ENCODE results near the gene ZNF283. TPM values are rescaled to one million over a fixed set of nuclear protein-coding genes. Genes with fewer than 3 reads are reported as not detected.

ZNF283 gene
- polyA plus RNA-seq, 3 donors, result 0.80 to 2.5 (median 2.0) TPM

DNA sequence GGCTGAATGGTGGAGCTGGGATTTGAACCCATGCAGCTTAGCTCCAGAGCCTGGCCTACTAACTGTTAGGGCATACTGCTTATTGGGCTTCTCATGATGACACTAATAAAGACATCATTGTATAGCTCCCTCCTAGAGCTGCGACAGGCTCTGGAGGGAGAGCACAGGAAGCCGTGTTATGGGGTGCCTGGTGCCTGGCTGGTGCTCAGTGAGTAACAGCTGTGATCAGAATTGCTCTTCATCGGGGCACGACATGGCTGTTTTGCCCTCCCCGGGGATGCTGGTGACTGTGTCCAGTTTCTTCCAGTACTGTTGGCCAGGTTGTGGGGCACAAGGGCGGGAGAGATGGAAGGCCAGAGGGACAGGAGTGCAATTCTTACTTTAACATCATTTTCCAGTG is 30.0 kb upstream of the ZNF283 start:
- no peak overlapping the region for H2AFZ ChIP-seq (ENCODE audit: insufficient read depth, low read depth, low read length, poor library complexity, severe bottlenecking)
- peaks cover 11% of the 10 kb centered on the region in 2 donors for H3K4me1 ChIP-seq (ENCODE audit: control insufficient read depth in 1 of 2, insufficient read depth in 2 of 2, low read length in 2 of 2)
- H4K20me1 ChIP-seq (ENCODE audit: insufficient read depth, low read length), result no peaks in the 10 kb centered on the region
- Mint-ChIP-seq H3K4me1 (peaks cover 16% of the 10 kb centered on the region), H3K27ac (peak overlapping the region in 1 of 7 donors; percentile 60), H3K27me3 (ENCODE audit: low read depth in 3 of 3) (peaks cover 7 to 55% (median 30%) of the 10 kb centered on the region in 3 donors), H3K36me3 (peaks cover 3% of the 10 kb centered on the region in 2 donors), H3K9me3 (peaks cover 0 to 10% (median 2%) of the 10 kb centered on the region in 7 donors), H3K4me3 (peak overlapping the region in 1 of 2 donors; percentile 12)
- intact Hi-C loops (cut with micrococcal nuclease), result no loop called here
- 69% methylated on average over 6 of the region's 6 CpGs for WGBS (ENCODE audit: insufficient coverage)
- H3K79me2 ChIP-seq (ENCODE audit: insufficient read depth, low read length), result no peaks in the 10 kb centered on the region
- TF ChIP-seq, protein P1, sequence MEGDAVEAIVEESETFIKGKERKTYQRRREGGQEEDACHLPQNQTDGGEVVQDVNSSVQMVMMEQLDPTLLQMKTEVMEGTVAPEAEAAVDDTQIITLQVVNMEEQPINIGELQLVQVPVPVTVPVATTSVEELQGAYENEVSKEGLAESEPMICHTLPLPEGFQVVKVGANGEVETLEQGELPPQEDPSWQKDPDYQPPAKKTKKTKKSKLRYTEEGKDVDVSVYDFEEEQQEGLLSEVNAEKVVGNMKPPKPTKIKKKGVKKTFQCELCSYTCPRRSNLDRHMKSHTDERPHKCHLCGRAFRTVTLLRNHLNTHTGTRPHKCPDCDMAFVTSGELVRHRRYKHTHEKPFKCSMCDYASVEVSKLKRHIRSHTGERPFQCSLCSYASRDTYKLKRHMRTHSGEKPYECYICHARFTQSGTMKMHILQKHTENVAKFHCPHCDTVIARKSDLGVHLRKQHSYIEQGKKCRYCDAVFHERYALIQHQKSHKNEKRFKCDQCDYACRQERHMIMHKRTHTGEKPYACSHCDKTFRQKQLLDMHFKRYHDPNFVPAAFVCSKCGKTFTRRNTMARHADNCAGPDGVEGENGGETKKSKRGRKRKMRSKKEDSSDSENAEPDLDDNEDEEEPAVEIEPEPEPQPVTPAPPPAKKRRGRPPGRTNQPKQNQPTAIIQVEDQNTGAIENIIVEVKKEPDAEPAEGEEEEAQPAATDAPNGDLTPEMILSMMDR (IDR thresholded peaks at IDR 0.05), result no peak
- no peaks in the 10 kb centered on the region for H3K36me3 ChIP-seq (replicated peaks in 1 of 2; ENCODE audit: control insufficient read depth in 1 of 2, insufficient read depth in 2 of 2, low read length in 2 of 2)
- H3K27me3 ChIP-seq (ENCODE audit: control insufficient read depth in 2 of 2, insufficient read depth in 2 of 2, low read length in 2 of 2), result peaks cover 0 to 15% of the 10 kb centered on the region in 2 donors
- H3K9ac ChIP-seq (ENCODE audit: insufficient read depth, low read length, poor library complexity, severe bottlenecking), result no peak overlapping the region
- no peak overlapping the region for H3K27ac ChIP-seq (ENCODE audit: low read depth in 1 of 2, low read length in 2 of 2)
- H3K4me2 ChIP-seq (replicated peaks; ENCODE audit: extremely low read depth, low read length, poor library complexity, severe bottlenecking), result no peak overlapping the region
- no peak for DNase-seq
- no peak overlapping the region for H3K4me3 ChIP-seq (replicated peaks in 1 of 3; ENCODE audit: low read depth in 2 of 3, low read length in 3 of 3)
- H3K9me3 ChIP-seq (replicated peaks in 1 of 2; ENCODE audit: control insufficient read depth in 1 of 2, insufficient read depth in 1 of 2, low read length in 2 of 2), result no peaks in the 10 kb centered on the region

DNA sequence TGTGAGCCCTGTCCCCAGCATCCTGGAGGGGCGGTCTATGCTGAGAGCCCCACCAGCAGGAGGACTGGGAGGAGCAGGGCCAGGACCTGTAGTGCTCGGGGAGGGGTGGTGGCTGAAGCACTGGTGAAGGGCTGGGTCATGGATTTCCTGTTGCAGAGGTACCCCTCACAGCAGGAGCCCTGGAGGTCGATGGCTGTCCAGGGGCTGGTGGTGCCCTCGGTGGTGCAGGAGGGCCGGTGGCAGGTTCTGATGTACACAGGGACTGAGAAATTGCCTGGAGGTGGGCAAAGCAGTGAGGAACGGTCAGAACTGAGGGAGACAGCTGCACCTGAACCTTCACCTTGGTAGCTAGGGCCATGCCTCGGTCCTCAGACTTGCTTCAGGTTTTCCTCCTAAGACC is 29.6 kb upstream of the ZNF283 start:
- Histone ChIP-seq H3K9me3 (replicated peaks in 1 of 2; ENCODE audit: control insufficient read depth in 1 of 2, insufficient read depth in 1 of 2, low read length in 2 of 2) (no peaks in the 10 kb centered on the region), H4K20me1 (ENCODE audit: insufficient read depth, low read length) (no peaks in the 10 kb centered on the region), H3K36me3 (replicated peaks in 1 of 2; ENCODE audit: control insufficient read depth in 1 of 2, insufficient read depth in 2 of 2, low read length in 2 of 2) (no peaks in the 10 kb centered on the region), H3K4me2 (replicated peaks; ENCODE audit: extremely low read depth, low read length, poor library complexity, severe bottlenecking) (no peak overlapping the region), H3K4me1 (ENCODE audit: control insufficient read depth in 1 of 2, insufficient read depth in 2 of 2, low read length in 2 of 2) (peaks cover 11% of the 10 kb centered on the region in 2 donors), H3K9ac (ENCODE audit: insufficient read depth, low read length, poor library complexity, severe bottlenecking) (no peak overlapping the region), H2AFZ (ENCODE audit: insufficient read depth, low read depth, low read length, poor library complexity, severe bottlenecking) (no peak overlapping the region), H3K27ac (ENCODE audit: low read depth in 1 of 2, low read length in 2 of 2) (no peak overlapping the region), H3K4me3 (replicated peaks in 1 of 3; ENCODE audit: low read depth in 2 of 3, low read length in 3 of 3) (no peak overlapping the region), H3K27me3 (ENCODE audit: control insufficient read depth in 2 of 2, insufficient read depth in 2 of 2, low read length in 2 of 2) (peaks cover 0 to 15% of the 10 kb centered on the region in 2 donors), H3K79me2 (ENCODE audit: insufficient read depth, low read length) (no peaks in the 10 kb centered on the region)
- Mint-ChIP-seq H3K9me3 (peaks cover 0 to 10% (median 2%) of the 10 kb centered on the region in 7 donors), H3K36me3 (peaks cover 3% of the 10 kb centered on the region in 2 donors), H3K27ac (no peak overlapping the region), H3K4me3 (peak overlapping the region in 1 of 2 donors; percentile 85), H3K4me1 (peaks cover 16% of the 10 kb centered on the region), H3K27me3 (ENCODE audit: low read depth in 3 of 3) (peaks cover 7 to 54% (median 30%) of the 10 kb centered on the region in 3 donors)
- WGBS (ENCODE audit: insufficient coverage), result 94% methylated on average over 7 of the region's 7 CpGs
- intact Hi-C loops (cut with micrococcal nuclease), result no loop called here
- TF ChIP-seq, protein P1 (IDR thresholded peaks at IDR 0.05), result no peak
- DNase-seq, result no peak
